Measurements from ENCODE around the gene CYP2W1.
A peak's percentile ranks its signal among the peaks of the same experiment; 100 is the strongest.

CYP2W1 gene

GRCh38 chr7:977326-978048, 5.5 kb upstream of the CYP2W1 start:
- POLR2A ChIA-PET = no interaction called here
- Histone ChIP-seq H3K27ac (ENCODE audit: extremely low read depth, low read depth, low read length) (0 out of 2 replicates have a peak overlapping the region, but pooled peaks have one; percentile 31), H3K9me3 (ENCODE audit: control insufficient read depth, insufficient read depth, low read depth, low read length) (no peaks in the 10 kb centered on the region), H3K4me3 (ENCODE audit: low read depth, low read length) (no peak overlapping the region), H3K36me3 (ENCODE audit: control insufficient read depth in 2 of 2, insufficient read depth in 1 of 2, low read length in 2 of 2) (peaks cover 9 to 10% of the 10 kb centered on the region in 2 experiments), H3K4me1 (ENCODE audit: control insufficient read depth, insufficient read depth, low read length) (no peaks in the 10 kb centered on the region)
- peak; percentile 40; the same call in 1 of the 2 replicates for TF ChIP-seq ZFP69B (tag by site-specific recombination; IDR thresholded peaks at IDR 0.05)
- TF ChIP-seq ZNF335 (tag by site-specific recombination; conservative IDR thresholded peaks at IDR 0.05) = peak; percentile 83
- TF ChIP-seq ZNF138 (tag by site-specific recombination; IDR thresholded peaks at IDR 0.05; ENCODE audit: borderline replicate concordance) = no peak
- no peak for TF ChIP-seq ZNF280D (tag by site-specific recombination; IDR thresholded peaks at IDR 0.05)
- TF ChIP-seq ZBTB8A (tag by site-specific recombination; IDR thresholded peaks at IDR 0.05) = 0 out of 2 replicates have a peak, but pooled peaks have one; percentile 12
- peak; percentile 37; the same call in 1 of the 2 replicates for TF ChIP-seq ZBTB20 (tag by site-specific recombination; IDR thresholded peaks at IDR 0.05)
- CTCF ChIA-PET = interaction anchor here (1.4 to 1.8 kb wide), 2 partner anchors 15 to 88 kb away, joined by 6 to 9 read pairs; no protein-coding TSS in a partner anchor

- Histone ChIP-seq H3K9me3 (ENCODE audit: control insufficient read depth, insufficient read depth, low read depth, low read length) (no peaks in the 10 kb centered on the region), H3K4me1 (ENCODE audit: control insufficient read depth, insufficient read depth, low read length) (no peaks in the 10 kb centered on the region), H3K36me3 (ENCODE audit: control insufficient read depth in 2 of 2, insufficient read depth in 1 of 2, low read length in 2 of 2) (peaks cover 4 to 6% of the 10 kb centered on the region in 2 experiments), H3K4me3 (ENCODE audit: low read depth, low read length) (no peak overlapping the region), H3K27ac (ENCODE audit: extremely low read depth, low read depth, low read length) (0 out of 2 replicates have a peak overlapping the region, but pooled peaks have one; percentile 31)
- CTCF ChIA-PET = interaction anchor here (1.4 to 1.8 kb wide), 2 partner anchors 17 to 88 kb away, joined by 3 to 9 read pairs; no protein-coding TSS in a partner anchor
- POLR2A ChIA-PET = no interaction called here
- TF ChIP-seq PRDM6 (tag by site-specific recombination; IDR thresholded peaks at IDR 0.05) (no peak), ZNF513 (tag by site-specific recombination; IDR thresholded peaks at IDR 0.05) (no peak), HOXD13 (CRISPR knock-in tag; IDR thresholded peaks at IDR 0.05; ENCODE audit: borderline replicate concordance) (no peak), ZNF121 (tag by site-specific recombination; IDR thresholded peaks at IDR 0.05) (no peak), ZNF449 (tag by site-specific recombination; IDR thresholded peaks at IDR 0.05) (no peak), ZBTB20 (tag by site-specific recombination; IDR thresholded peaks at IDR 0.05) (0 out of 2 replicates have a peak, but pooled peaks have one; percentile 6)
Observed at GRCh38 chr7:978049-978346, 5.0 kb upstream of the CYP2W1 start.

Data from HEK293 (cell line).